Measurements from ENCODE around the gene DDAH1.

DNA sequence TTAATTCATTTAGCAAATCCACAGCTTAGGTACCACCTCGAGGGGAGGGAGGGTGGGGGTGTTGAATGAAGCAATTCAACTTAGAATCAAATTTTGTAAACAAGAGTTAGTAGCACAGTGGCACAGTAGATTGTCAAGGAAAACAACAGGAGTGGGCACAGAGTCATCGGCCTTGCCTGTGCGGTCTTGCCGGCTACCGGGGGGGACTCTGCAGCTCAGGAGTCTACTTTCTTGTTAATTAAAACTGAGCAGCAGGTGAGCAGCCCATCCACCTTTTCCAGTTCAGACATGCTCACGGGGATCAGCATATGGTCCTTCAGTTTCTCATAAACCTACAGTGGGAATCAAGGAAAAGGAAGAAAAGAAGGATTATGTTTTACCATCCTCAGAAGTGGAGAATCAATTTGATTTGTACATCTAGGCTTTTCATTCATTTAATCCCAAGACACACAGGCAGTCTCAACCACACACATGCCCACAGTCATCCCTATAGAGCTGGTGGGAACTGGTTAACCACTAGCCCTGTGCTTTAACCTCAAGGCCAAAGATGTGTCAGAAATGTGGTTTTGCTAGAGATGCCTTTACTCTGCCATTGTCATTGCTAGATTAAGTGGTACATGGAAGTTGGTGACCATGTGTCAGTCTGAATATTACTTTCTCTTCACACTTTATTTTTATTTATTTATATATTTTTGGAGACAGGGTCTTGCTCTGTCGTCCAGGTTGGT is 143.6 kb downstream of the DDAH1 start:
- no peak for TF ChIP-seq TAF1 (IDR thresholded peaks at IDR 0.05; ENCODE audit: borderline replicate concordance, low read depth, low read length)
- TF ChIP-seq POLR2AphosphoS5 (IDR thresholded peaks at IDR 0.05; ENCODE audit: low read depth, low read length) = no peak
